ENCODE results near the gene KIF6.

Gene KIF6

DNA sequence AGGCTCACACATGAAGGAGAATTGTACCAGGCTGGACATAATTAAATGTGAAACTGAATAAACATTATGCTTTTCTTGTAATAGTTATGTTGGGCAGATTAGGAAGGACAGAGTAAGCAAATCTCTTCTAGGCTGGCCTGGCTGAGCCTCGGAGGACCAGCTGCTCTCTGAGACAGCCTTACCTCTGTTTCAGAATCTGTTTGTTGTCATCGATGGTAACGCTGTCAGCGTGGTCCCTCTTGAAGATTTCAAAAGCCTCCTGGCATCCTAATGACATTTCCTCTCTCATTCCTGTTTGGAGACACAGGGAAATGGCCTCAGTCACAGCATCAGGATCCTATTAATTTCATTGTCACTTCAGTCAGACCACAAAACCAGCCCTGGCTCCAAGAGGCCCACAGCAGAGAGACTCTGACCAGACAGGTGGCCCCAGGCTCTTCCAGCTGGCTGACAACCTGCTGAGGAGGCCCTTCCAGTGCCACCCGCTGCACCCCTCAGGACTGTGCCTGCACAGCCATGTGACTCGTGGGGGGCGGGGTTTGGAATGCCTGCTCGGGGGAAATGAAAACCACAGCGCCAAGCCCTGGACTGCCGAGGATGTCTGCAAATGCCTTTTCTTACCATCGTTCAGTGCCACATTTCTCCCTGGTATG lies 294.2 kb downstream of the KIF6 start:
- H4K20me1 ChIP-seq, result no peaks in the 10 kb centered on the region
- no peak overlapping the region for H3K4me3 ChIP-seq
- peak overlapping the region; percentile 11 to 68 (median 58) for H3K4me2 ChIP-seq
- H3K27ac ChIP-seq, result no peak overlapping the region
- no peaks in the 10 kb centered on the region for H3K27me3 ChIP-seq
- H3K36me3 ChIP-seq, result no peaks in the 10 kb centered on the region
- TF ChIP-seq Cebpa-rat (IDR thresholded peaks at IDR 0.05), result no peak
- no peak overlapping the region for H3K9ac ChIP-seq
- peaks cover 7 to 14% (median 11%) of the 10 kb centered on the region in 10 experiments for H3K4me1 ChIP-seq
- H3K9me3 ChIP-seq (replicated peaks in 1 of 11), result peaks cover 0 to 4% (median 0%) of the 10 kb centered on the region in 11 experiments; a peak in 3 of 22 replicates

DNA sequence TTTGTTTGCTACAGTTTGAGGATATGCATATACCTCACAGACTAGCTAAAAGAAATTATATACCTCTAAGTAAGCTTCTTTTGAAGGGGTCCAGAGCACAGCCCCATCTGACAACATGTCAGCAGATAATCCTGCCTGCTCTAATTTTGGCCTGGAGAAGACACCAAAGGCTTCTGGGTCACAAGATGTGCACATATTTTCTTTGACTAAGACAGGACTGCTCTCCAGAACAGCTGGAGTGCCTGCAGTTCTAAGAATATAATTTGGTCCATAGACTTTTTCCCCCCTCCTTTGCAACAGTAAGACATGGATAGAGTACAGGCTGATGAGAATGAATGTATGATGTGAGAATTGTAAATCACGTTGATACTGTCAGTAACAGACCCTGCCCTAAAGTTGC lies 294.8 kb downstream of the KIF6 start:
- Histone ChIP-seq H3K4me3 (no peak overlapping the region), H3K9me3 (replicated peaks in 1 of 11) (no peaks in the 10 kb centered on the region), H3K9ac (no peak overlapping the region), H3K4me2 (no peak overlapping the region), H3K27me3 (no peaks in the 10 kb centered on the region), H3K27ac (no peak overlapping the region), H3K4me1 (peaks cover 7 to 14% (median 12%) of the 10 kb centered on the region in 10 experiments), H4K20me1 (no peaks in the 10 kb centered on the region), H3K36me3 (no peaks in the 10 kb centered on the region)
- no peak for TF ChIP-seq Cebpa-rat (IDR thresholded peaks at IDR 0.05)

DNA sequence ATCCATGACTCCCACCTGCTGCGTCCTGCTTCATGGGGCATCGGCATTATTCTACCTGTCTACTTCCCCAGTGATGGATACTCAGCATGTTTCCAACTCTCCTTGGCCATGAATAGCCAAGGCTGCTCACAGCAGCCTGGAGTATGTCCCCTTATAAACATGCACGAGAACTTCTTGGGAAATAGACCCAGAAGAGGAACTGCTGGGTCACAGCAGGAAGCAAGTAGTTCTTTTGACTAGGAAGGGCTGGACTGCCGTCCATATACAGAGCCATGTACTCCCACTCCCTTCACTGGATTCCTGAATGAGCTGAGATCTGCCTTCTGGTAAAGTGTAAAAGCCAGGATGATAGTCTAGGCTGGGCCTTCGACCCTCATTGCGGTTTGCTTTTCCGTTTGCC lies 296.4 kb downstream of the KIF6 start:
- no peak overlapping the region; a peak in 1 of 22 replicates for H3K4me2 ChIP-seq
- H3K27ac ChIP-seq, result no peak overlapping the region
- no peaks in the 10 kb centered on the region for H3K9me3 ChIP-seq (replicated peaks in 1 of 11)
- no peaks in the 10 kb centered on the region for H3K27me3 ChIP-seq
- no peaks in the 10 kb centered on the region for H3K36me3 ChIP-seq
- H3K4me3 ChIP-seq, result no peak overlapping the region
- TF ChIP-seq Cebpa-rat (IDR thresholded peaks at IDR 0.05), result no peak
- peaks cover 7 to 14% (median 12%) of the 10 kb centered on the region in 10 experiments for H3K4me1 ChIP-seq
- H3K9ac ChIP-seq, result no peak overlapping the region
- no peaks in the 10 kb centered on the region for H4K20me1 ChIP-seq

DNA sequence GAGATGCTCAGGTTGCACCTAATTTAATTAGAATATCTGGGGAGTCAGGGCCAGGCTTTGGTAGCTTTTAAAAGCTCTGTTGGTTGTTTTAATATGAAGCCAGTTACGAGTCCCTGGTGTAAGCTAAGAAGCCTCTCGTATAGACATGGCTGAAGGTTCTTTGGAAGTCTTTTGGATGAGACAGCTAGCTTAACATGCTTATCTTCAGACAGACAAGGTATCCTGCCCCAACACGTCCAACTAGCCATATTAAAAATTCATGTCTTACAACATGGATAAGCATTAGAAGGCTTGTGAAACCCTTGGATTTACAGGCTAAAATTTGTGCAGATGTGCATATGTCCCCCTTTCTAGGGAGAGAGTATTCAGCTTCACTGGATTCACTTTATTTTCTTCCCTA lies 297.1 kb downstream of the KIF6 start:
- no peaks in the 10 kb centered on the region for H3K9me3 ChIP-seq (replicated peaks in 1 of 11)
- no peak for TF ChIP-seq Cebpa-rat (IDR thresholded peaks at IDR 0.05)
- H3K4me1 ChIP-seq, result peaks cover 7 to 14% (median 12%) of the 10 kb centered on the region in 10 experiments
- H3K27ac ChIP-seq, result no peak overlapping the region
- H3K27me3 ChIP-seq, result no peaks in the 10 kb centered on the region
- H4K20me1 ChIP-seq, result no peaks in the 10 kb centered on the region
- H3K4me3 ChIP-seq, result no peak overlapping the region
- H3K36me3 ChIP-seq, result no peaks in the 10 kb centered on the region
- H3K9ac ChIP-seq, result no peak overlapping the region
- H3K4me2 ChIP-seq, result no peak overlapping the region

DNA sequence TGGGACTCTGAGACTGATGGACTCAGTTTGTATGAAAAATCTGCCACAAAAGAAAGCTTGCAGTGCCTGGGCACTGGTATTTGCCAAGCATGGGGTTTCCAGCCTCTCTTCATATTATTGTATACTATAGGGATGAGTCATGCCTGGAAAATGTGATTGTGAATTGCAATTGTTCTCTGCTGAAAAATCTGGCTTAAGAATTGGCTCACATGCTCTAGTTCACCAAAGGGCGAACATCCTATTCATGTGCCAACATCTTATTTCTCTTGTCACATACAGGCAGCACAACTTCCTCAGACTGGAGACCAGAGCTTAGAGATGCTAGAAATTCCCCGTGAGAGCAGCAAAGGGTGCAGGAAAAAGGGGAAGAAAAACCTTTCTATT lies 299.1 kb downstream of the KIF6 start:
- Histone ChIP-seq H3K9ac (no peak overlapping the region), H4K20me1 (no peaks in the 10 kb centered on the region), H3K27ac (no peak overlapping the region), H3K4me2 (no peak overlapping the region), H3K4me3 (no peak overlapping the region), H3K27me3 (no peaks in the 10 kb centered on the region), H3K4me1 (peaks cover under 1 to 4% (median 3%) of the 10 kb centered on the region in 10 experiments; a peak in 18 of 20 replicates), H3K9me3 (replicated peaks in 1 of 11) (no peaks in the 10 kb centered on the region), H3K36me3 (no peaks in the 10 kb centered on the region)
- no peak for TF ChIP-seq Cebpa-rat (IDR thresholded peaks at IDR 0.05)

DNA sequence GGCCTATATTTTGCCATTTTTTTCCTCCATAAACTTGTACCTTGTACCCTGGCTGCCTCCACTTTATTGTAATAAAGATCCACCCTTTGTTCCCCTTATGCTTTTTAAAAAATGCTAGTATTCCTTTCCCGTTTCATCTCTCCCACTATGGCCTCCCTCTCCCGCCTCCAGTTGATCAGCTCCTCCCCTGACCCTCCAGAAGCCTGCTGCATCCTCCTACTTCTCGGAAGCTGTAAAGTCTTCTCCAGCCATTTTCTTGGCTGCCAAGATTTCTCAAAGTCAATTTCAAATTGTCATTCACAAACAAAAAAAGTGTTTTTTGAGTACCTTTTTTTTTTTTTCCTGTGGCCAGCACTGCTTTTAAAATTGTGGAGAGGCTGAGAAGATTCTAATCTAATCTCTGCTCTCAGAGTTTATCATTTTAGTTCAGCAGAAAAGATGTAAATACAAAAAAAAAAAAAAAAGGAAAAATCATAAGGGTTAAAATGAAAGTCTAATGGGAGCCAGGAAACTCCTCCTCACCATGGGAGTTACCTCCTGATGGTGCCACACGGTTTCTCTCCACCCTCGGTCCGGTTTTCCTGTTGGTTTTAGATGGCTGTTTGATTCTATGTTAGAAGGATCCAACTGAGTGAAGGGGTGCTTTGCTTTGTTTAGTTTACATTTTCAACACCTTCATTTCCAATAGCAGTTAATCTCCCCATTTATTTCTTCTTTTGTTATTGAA lies 299.7 kb downstream of the KIF6 start:
- no peak overlapping the region for H3K9ac ChIP-seq
- no peak overlapping the region for H3K27ac ChIP-seq

DNA sequence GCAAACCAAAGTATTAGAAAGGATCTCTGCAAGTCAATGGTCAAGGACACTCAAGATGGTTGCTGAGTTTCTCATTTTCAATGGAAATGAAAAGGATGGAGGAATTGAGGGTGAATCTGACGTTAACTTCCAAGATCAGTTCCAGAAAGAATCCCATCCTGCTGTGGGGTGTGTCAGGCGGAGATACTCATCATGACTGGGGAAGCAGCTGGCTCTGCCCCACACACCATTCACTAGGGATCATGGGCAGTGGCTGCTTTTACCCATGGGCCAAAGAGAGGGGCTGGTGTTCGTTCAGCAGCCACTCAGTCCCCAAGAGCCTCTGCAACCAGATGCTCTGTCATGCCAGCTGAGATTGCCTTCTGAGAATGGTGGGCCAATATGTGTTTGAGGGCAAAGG lies 300.4 kb downstream of the KIF6 start:
- Histone ChIP-seq H3K9ac (no peak overlapping the region), H3K9me3 (replicated peaks in 1 of 11) (no peaks in the 10 kb centered on the region), H3K36me3 (no peaks in the 10 kb centered on the region), H3K4me1 (peaks cover 0 to 4% (median 0%) of the 10 kb centered on the region in 10 experiments; a peak in 2 of 20 replicates), H3K4me2 (no peak overlapping the region), H3K4me3 (no peak overlapping the region), H4K20me1 (no peaks in the 10 kb centered on the region), H3K27ac (no peak overlapping the region), H3K27me3 (no peaks in the 10 kb centered on the region)
- no peak for TF ChIP-seq Cebpa-rat (IDR thresholded peaks at IDR 0.05)

More for the DNA sequence above, 299.7 kb downstream of the KIF6 start:
- H3K4me2 ChIP-seq, result no peak overlapping the region
- H3K4me3 ChIP-seq, result no peak overlapping the region
- H3K27me3 ChIP-seq, result no peaks in the 10 kb centered on the region
- no peaks in the 10 kb centered on the region for H4K20me1 ChIP-seq
- no peaks in the 10 kb centered on the region for H3K36me3 ChIP-seq
- no peak for TF ChIP-seq Cebpa-rat (IDR thresholded peaks at IDR 0.05)
- H3K4me1 ChIP-seq, result peaks cover 0 to 4% (median 0%) of the 10 kb centered on the region in 10 experiments; a peak in 2 of 20 replicates
- no peaks in the 10 kb centered on the region for H3K9me3 ChIP-seq (replicated peaks in 1 of 11)

DNA sequence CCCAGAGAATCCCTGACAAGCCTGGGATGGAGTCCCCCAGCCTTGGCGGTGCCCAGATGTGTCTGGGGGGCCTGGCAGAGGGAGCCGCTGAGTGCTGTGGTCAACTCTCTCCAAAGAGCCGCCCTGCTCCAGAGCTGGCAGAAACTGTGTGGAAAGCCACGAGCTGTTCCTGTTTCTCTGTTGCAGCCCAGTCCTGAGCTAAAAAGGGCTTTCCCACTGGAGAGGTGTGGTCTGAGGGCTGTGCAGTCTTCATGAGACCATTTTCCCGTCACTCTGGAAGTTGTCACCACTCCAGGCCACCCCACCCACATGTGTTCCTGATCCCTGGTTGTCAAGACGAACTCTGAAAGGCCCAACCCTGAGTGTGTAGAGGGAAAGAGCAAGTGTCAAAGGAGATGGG lies 303.0 kb downstream of the KIF6 start:
- TF ChIP-seq Cebpa-rat (IDR thresholded peaks at IDR 0.05), result no peak
- no peak overlapping the region for H3K4me2 ChIP-seq
- H3K4me1 ChIP-seq, result peaks cover 0 to 16% (median 9%) of the 10 kb centered on the region in 10 experiments; a peak in 17 of 20 replicates
- no peaks in the 10 kb centered on the region for H4K20me1 ChIP-seq
- no peaks in the 10 kb centered on the region for H3K9me3 ChIP-seq (replicated peaks in 1 of 11)
- no peak overlapping the region for H3K4me3 ChIP-seq
- H3K27ac ChIP-seq, result no peak overlapping the region
- no peaks in the 10 kb centered on the region for H3K27me3 ChIP-seq
- H3K36me3 ChIP-seq, result no peaks in the 10 kb centered on the region
- no peak overlapping the region for H3K9ac ChIP-seq

DNA sequence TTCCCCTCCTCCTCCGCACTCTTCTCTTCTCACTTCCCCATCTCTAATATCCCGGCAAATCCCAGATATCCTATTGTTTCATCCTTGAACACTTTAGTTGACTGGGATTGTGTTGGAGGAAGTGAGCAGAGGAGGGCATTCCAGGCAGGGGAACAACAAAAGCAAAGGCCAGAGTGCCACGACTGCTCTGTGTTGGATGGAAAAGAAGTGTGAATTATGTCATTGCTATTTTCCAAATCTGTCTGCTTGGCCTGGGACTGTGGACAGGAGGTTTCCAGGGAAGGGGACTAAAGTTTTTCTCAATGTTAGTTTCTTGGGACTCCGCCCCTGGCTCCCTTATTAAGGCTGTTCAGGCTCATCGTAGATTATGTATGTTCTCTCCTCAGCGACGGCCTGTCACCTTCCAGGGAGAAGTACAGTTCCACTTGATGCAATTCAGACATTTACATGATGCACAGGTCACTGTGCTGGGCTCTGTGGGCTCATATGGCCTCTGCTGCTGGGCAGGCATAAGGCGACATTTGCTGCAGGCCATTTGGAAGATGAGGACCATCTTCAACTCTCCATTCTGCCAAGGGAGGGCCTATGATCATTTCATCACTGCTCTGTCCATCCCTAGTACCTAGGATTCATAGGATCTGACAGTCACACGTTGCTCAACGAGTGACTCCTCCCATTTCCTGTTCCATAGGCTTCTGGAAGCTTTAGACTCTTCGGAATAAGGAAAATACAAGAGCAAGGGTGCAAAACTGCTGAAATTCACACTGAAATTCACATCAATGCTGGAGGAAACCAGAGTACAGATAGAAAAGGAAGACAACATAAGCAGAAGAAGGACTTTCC lies 303.6 kb downstream of the KIF6 start:
- Histone ChIP-seq H3K9me3 (replicated peaks in 1 of 11) (no peaks in the 10 kb centered on the region), H3K27me3 (no peaks in the 10 kb centered on the region), H3K36me3 (no peaks in the 10 kb centered on the region), H3K4me1 (peaks cover 0 to 22% (median 15%) of the 10 kb centered on the region in 10 experiments; a peak in 17 of 20 replicates), H4K20me1 (no peaks in the 10 kb centered on the region), H3K27ac (no peak overlapping the region), H3K4me2 (no peak overlapping the region), H3K9ac (no peak overlapping the region), H3K4me3 (no peak overlapping the region)
- TF ChIP-seq Cebpa-rat (IDR thresholded peaks at IDR 0.05), result no peak

All from BLaER1 treated with 17β-estradiol and CSF1 and Interleukin-3, amounts not matched to agents 10 nM and 100 nM (cell line).